Measurements from ENCODE around the gene WASL. TPM values are rescaled to one million over a fixed set of nuclear protein-coding genes. Genes with fewer than 3 reads are reported as not detected.
A peak's percentile ranks its signal among the peaks of the same experiment; 100 is the strongest.

WASL gene
- total RNA-seq, 1 experiment from 2014 or later = 42.3 TPM

DNA sequence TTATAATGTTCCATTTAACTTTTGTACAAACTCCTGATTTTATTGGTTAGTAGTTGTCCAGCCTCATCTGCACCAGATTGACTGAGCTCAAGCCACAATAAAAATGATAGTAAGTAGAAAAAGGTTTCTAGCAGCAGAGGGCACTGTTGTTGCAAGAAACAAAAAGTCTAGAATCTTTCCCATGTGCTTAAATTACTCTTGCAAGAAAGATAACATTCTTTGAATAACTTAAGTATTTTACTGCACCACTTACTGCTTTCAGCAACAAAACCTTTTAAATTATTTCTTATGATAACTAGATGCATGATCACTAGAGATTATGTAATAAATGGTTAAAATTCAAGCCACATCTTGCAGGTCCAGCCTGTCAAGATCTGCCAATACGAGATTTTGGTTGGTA lies 66.1 kb downstream of the WASL start:
- Histone ChIP-seq H3K9me3 (no peaks in the 10 kb centered on the region), H3K27me3 (replicated peaks; ENCODE audit: control insufficient read depth, insufficient read depth, low read length) (no peaks in the 10 kb centered on the region), H3K4me3 (ENCODE audit: low read depth, low read length) (no peak overlapping the region), H3K36me3 (ENCODE audit: control insufficient read depth, insufficient read depth, low read length) (peaks cover 2% of the 10 kb centered on the region), H3K4me1 (peaks cover 19% of the 10 kb centered on the region)
- intact Hi-C loops (cut with micrococcal nuclease; ENCODE audit: unreplicated experiment) = loop anchor here (1.0 to 5.0 kb wide), 8 partner anchors 19 to 235 kb away; partner anchors contain the start of gene WASL
- H3K27me3 Mint-ChIP-seq (ENCODE audit: insufficient read depth, unreplicated experiment) = no peaks in the 10 kb centered on the region
- TF ChIP-seq, protein P1, sequence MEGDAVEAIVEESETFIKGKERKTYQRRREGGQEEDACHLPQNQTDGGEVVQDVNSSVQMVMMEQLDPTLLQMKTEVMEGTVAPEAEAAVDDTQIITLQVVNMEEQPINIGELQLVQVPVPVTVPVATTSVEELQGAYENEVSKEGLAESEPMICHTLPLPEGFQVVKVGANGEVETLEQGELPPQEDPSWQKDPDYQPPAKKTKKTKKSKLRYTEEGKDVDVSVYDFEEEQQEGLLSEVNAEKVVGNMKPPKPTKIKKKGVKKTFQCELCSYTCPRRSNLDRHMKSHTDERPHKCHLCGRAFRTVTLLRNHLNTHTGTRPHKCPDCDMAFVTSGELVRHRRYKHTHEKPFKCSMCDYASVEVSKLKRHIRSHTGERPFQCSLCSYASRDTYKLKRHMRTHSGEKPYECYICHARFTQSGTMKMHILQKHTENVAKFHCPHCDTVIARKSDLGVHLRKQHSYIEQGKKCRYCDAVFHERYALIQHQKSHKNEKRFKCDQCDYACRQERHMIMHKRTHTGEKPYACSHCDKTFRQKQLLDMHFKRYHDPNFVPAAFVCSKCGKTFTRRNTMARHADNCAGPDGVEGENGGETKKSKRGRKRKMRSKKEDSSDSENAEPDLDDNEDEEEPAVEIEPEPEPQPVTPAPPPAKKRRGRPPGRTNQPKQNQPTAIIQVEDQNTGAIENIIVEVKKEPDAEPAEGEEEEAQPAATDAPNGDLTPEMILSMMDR (IDR thresholded peaks at IDR 0.05; ENCODE audit: insufficient read depth in 1 of 2, low read depth in 1 of 2, low read length in 1 of 2, severe bottlenecking in 1 of 2, unreplicated experiment in 1 of 2) = peak; percentile 47 to 61
- peak in 1 of 2 experiments; percentile 54 for DNase-seq
- POLR2A ChIA-PET = interaction anchor here (1.0 kb wide), 1 partner anchor 66 kb away, joined by 3 read pairs; the partner anchor contains the start of gene WASL
- CTCF ChIA-PET = interaction anchor here (0.6 to 1.0 kb wide), 10 partner anchors 16 to 194 kb away, joined by 3 to 13 read pairs (median 4); partner anchors contain the start of gene WASL
- no TSS peak for BruUV-seq (replicated peaks)
- H3K36me3 Mint-ChIP-seq (ENCODE audit: insufficient read depth, unreplicated experiment) = peaks cover 30% of the 10 kb centered on the region
- no peak overlapping the region for H3K27ac Mint-ChIP-seq (ENCODE audit: unreplicated experiment)
- no peaks in the 10 kb centered on the region for H3K9me3 Mint-ChIP-seq (ENCODE audit: unreplicated experiment)
- no peaks in the 10 kb centered on the region for H3K4me1 Mint-ChIP-seq (ENCODE audit: low read depth, unreplicated experiment)
- no peak overlapping the region for H3K4me3 Mint-ChIP-seq (ENCODE audit: unreplicated experiment)

DNA sequence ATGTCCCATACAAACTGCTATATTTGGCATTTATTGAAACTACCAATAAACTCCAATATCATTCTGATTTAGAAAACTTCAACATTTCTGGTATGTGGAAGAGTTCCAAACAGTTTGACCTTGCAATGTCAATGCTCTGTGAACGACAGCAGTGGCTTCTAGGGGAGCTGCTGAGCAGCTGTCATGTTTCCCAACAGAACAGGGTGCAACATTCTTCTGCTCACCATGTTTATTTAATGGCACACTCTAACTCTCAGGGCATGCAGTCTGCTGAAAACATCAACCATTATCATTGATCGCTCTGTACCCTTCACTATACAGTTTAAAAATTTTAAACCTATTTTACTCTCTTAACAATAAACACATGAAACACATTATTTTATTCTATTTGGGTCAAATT lies 67.2 kb downstream of the WASL start:
- Mint-ChIP-seq H3K9me3 (ENCODE audit: unreplicated experiment) (no peaks in the 10 kb centered on the region), H3K4me3 (ENCODE audit: unreplicated experiment) (no peak overlapping the region), H3K27ac (ENCODE audit: unreplicated experiment) (no peak overlapping the region), H3K27me3 (ENCODE audit: insufficient read depth, unreplicated experiment) (no peaks in the 10 kb centered on the region), H3K4me1 (ENCODE audit: low read depth, unreplicated experiment) (no peaks in the 10 kb centered on the region), H3K36me3 (ENCODE audit: insufficient read depth, unreplicated experiment) (peaks cover 30% of the 10 kb centered on the region)
- H3K4me3 ChIP-seq (ENCODE audit: low read depth, low read length) = no peak overlapping the region
- no TSS peak for BruUV-seq (replicated peaks)
- H3K36me3 ChIP-seq (ENCODE audit: control insufficient read depth, insufficient read depth, low read length) = peaks cover 2% of the 10 kb centered on the region
- ChIA-PET CTCF (no interaction called here), POLR2A (no interaction called here)
- TF ChIP-seq, protein P1 (IDR thresholded peaks at IDR 0.05; ENCODE audit: insufficient read depth in 1 of 2, low read depth in 1 of 2, low read length in 1 of 2, severe bottlenecking in 1 of 2, unreplicated experiment in 1 of 2) = no peak
- intact Hi-C loops (cut with micrococcal nuclease; ENCODE audit: unreplicated experiment) = loop anchor here (5.0 kb wide), 1 partner anchor 236 kb away; no protein-coding TSS in a partner anchor
- H3K27me3 ChIP-seq (replicated peaks; ENCODE audit: control insufficient read depth, insufficient read depth, low read length) = no peaks in the 10 kb centered on the region
- H3K9me3 ChIP-seq = no peaks in the 10 kb centered on the region
- peaks cover 19% of the 10 kb centered on the region for H3K4me1 ChIP-seq
- no peak for DNase-seq

DNA sequence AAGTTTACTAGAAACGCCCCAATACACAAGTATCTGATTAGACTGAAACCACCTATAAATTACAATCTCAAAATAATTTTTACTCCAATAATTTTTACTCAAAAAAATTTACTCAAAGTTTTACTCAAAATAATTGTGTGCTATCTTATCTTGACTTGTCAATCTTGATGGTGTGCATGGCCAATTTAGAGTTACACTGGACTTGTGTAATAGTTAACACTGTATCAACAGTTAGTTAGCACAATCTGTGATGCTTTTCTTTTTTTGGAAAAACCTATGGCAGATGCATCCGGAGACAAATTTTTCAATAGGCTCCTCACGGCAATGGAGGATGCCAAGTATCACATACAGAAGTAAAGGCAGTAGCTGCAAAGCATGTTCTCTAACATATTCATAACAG lies 68.2 kb downstream of the WASL start:
- no peak overlapping the region for H3K4me3 ChIP-seq (ENCODE audit: low read depth, low read length)
- intact Hi-C loops (cut with micrococcal nuclease; ENCODE audit: unreplicated experiment) = loop anchor here (5.0 kb wide), 1 partner anchor 237 kb away; no protein-coding TSS in a partner anchor
- DNase-seq = no peak
- peaks cover 30% of the 10 kb centered on the region for H3K36me3 Mint-ChIP-seq (ENCODE audit: insufficient read depth, unreplicated experiment)
- ChIA-PET POLR2A (no interaction called here), CTCF (no interaction called here)
- TF ChIP-seq, protein P1 (IDR thresholded peaks at IDR 0.05; ENCODE audit: insufficient read depth in 1 of 2, low read depth in 1 of 2, low read length in 1 of 2, severe bottlenecking in 1 of 2, unreplicated experiment in 1 of 2) = no peak
- H3K36me3 ChIP-seq (ENCODE audit: control insufficient read depth, insufficient read depth, low read length) = peaks cover 2% of the 10 kb centered on the region
- H3K4me3 Mint-ChIP-seq (ENCODE audit: unreplicated experiment) = no peak overlapping the region
- H3K4me1 ChIP-seq = peaks cover 19% of the 10 kb centered on the region
- H3K27me3 Mint-ChIP-seq (ENCODE audit: insufficient read depth, unreplicated experiment) = no peaks in the 10 kb centered on the region
- no peak overlapping the region for H3K27ac Mint-ChIP-seq (ENCODE audit: unreplicated experiment)
- no peaks in the 10 kb centered on the region for H3K9me3 ChIP-seq
- no TSS peak for BruUV-seq (replicated peaks)
- H3K4me1 Mint-ChIP-seq (ENCODE audit: low read depth, unreplicated experiment) = no peaks in the 10 kb centered on the region
- H3K9me3 Mint-ChIP-seq (ENCODE audit: unreplicated experiment) = no peaks in the 10 kb centered on the region
- H3K27me3 ChIP-seq (replicated peaks; ENCODE audit: control insufficient read depth, insufficient read depth, low read length) = no peaks in the 10 kb centered on the region
